NCI-H2029 treated with DMSO at 0.1 percent for 48 hours (cell line): ENCODE measurements around the gene PRPF18.

Source experiments
- DNase-seq: peaks from one replicate; lab custom pipeline; 2025; lab: John Stamatoyannopoulos, UW

Gene PRPF18

DNA sequence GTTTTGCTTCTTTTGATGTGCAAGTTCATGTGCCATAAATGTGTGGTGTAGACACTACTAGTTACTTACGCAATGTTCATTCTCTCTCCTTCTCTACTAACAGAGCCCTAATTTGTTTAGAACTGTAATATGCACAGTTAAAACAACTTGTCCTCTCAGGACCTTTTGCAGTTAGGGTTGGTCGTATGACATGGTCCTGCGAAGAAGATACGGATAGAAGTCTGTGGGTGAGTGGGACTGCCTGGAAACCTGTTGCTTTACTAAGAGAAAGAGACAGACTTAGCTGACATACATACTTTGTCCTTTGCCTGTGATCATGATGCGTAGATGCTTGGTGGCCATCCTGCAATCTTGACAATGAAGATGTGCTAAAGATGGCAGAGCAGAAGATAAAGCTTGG is 51.1 kb downstream of the PRPF18 start:
- no peak for DNase-seq

DNA sequence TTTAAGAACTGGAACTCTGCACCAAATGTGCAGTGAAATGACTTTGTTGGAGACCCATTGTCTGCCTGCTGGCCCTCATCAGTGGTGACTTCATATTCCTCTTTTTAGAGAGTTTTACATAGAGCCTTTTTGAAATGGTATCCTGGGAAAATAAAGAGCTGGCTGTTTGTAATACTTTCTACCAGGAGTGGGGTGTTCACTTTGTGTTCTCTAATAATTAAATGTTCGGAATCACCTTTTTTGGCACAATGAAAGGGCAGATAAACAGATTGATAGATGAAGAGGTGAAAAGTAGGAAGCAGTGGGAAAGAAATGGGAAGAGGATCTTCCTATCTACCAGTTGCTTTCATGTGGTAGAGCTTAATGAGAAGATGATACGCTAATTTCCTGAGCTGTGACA is 55.5 kb downstream of the PRPF18 start:
- DNase-seq, result no peak

DNA sequence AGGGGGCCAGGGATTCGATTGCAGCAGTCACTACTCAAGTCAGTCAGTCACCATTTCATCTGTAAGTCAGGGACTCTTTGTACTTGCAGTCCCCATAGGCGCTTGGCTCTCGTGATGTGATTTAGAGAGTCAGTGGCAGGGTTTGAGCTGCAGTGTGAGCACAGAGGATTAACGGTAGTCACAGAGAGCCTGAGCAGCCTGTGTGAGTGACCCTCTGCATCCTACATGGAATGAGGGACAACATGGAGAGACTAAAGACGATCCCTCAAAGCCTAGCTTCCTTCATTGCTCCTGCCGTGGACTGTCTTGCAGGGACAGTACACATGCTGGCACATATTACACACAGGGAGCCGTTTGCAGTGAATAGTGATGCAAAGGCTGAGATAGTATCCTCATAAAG is 56.3 kb downstream of the PRPF18 start:
- no peak for DNase-seq

DNA sequence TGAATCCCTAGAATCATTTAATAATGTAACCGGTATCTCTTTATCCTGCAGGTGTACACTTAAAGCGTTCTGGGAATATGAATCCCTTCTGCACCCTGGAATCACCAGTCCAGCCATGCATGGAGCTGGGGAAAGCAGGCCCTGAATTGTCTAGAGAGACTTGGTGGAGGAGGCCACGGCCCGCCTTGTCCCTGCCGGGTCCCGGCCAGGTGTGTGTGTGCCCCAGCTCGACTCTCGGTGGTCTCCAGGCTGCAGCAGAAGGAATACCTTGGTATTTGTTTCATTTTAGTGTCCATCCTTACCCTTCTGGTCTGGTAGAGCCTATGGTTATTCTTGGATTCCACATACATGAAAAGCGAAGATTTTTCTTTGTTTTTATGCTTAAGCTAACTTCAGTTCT is 58.1 kb downstream of the PRPF18 start:
- no peak for DNase-seq

DNA sequence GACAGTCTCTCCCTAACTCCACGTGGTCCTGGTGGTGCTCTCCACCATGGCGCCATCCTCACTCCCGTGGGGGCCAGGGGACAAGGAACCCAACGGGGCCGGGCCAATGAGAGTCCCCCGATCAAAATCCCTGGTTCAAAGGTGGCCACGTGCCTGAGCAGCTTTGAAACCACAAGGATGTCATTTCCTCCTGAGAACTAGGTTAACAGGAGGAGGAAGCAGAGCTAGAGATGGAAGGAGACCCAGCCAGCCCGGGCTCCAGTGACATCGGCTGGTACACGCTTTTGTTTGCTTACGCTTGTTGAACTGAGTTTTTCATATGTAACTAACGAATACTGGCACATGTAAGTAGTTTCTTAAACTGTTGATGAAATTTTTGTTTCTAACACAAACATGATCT is 61.7 kb downstream of the PRPF18 start:
- DNase-seq, result no peak

DNA sequence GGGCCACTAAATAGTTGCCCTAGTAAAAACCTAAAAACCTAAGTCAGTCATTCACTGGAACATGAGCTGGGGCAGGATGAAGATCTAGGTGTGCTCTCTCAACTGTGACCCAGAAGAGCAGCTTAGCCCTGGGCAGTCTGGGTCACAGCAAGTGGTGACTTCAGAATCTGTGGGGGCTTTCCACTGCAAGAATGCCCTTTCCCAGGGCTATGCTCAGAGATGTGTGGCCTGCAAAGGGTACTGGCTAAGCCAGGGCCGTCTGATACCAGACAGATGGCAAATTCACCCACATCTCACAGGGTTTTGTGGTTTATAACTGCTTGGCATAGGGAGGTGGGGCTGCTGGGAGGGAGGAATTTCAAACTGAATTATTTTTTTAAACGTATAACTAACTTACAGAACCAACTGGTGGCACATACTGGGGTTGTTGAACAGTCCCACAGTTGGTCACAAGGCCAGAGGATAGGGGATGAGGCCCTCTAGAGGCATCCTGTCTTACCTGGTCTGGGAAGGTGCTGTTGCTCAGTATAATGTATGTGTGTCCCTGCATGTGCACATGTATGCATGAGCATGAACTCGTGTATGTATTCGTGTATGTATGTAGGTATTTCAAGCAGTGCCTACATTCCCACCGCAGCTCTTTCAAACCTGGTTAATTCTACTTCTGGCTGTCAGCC is 63.2 kb downstream of the PRPF18 start:
- no peak for DNase-seq

DNA sequence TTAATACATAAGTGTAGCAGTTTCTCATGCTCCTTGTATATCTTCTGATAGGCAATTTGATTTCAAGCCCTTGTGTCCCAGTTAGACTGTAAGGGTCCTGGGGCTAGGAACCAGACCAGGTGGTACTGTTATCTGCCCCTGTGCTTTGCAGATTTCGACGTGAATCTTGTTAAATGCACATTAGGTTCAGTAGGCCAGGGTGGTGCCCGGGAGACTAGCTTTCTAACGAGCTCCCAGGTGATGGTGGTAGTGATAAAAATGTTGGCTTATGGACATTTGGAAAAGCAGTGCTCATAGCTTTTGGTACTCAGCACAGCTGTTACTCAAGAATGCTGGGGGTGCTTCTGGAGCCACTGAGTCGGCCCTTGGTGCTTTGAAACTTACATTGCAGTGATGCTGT is 64.2 kb downstream of the PRPF18 start:
- no peak for DNase-seq

DNA sequence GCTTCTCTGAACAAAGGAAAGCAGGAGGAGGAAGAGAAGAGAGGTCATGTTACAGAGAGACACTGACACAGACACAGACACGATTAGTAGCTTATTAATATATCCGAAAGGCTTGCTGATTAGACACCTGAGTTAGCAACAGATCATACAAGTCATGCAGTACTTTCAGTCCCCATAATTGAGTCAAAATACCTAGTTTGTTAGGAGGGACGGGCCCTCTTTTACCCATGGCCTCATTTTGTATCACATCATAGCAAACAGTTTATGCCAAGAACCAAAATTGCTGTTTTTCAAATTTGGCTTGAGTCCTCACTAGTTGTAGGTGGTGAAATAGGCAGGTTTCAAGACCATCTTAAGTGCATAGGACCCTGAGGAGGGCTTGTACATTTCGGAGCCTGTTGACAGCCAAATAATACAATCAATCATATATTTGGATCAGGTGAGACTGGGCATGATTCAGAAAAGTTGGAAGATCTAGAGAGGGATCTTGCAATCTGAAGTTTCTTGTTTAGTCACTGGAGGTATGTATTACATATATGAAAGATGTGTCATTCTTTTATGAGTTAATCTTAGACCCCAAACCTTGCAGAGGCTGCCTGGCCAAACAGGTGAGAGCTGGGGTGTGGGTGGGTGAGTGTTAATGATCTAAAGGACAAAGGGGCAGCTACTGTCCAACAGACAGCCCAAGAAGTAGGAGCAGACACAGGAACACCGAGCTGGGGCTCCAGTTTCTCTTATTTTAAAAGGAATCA is 65.4 kb downstream of the PRPF18 start:
- no peak for DNase-seq

DNA sequence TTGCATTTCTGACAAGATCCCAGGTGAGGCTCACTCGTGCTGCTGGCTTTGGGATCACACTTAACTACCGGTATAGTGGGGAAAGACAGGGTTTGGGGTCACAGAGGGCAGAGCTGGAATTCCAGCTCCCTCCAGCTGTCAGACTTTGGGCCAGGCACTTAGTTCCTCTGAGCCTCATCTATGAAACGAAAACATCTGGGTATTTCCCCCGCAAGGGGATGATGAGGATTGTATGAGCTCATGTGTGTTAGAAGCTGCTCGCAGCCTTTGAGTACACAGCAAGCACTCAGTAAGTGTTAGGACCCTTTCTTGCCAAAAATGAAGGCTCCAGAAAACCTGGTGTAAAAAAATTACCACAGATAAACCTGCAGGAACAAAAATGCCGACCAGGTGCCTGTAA is 66.1 kb downstream of the PRPF18 start:
- DNase-seq, result no peak

DNA sequence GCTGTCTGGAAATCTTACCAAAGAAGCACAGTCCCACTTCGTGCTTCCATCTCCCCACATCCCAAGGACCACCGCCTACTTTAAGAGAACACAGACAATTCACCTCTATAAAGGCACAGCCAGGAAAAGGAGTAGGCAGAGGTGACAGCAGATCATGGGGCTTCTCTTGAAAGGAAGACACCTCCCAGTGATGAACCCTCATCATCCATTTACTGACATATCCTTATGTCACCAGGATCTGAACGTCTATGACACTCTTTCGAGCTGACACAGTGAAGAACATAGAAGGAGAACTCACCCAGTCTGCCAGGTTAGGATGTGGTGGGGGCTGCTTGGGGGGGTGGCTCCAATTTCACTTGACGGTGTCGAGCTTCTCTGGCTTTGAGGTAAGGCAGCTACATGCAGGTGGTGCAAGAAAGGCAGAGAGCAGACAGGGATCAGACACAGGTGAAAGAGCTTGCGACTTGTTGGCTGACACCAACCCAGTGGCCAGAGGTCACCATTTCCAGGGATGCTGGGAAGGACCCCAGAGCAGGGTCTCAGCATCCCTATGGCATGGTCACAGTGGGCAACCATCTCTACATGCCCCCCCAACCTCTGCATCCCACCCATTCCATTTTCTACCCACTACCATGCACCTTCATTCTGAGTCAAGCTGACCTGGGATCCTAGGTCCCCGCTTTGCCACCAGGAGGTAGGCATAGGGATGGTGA is 67.5 kb downstream of the PRPF18 start:
- no peak for DNase-seq

DNA sequence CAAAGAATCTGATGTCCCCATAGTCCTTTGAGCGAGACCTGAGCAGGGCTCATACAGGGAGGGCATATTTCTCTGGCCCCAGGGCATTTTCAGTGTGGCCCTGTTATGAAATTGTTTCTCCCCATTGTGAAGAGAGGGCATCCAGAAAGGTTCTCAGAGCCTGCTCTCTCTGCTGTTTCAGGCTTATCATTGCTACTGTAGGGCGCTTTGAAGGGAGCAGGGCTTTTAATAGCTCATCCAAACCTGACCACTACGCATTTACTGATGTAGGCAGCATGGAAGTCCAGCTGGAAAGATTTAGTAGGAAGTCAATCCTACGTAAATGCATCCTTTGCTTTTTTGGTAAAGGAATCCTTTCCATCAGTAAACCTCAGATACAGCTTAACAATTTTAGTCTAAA is 68.1 kb downstream of the PRPF18 start:
- DNase-seq, result no peak

DNA sequence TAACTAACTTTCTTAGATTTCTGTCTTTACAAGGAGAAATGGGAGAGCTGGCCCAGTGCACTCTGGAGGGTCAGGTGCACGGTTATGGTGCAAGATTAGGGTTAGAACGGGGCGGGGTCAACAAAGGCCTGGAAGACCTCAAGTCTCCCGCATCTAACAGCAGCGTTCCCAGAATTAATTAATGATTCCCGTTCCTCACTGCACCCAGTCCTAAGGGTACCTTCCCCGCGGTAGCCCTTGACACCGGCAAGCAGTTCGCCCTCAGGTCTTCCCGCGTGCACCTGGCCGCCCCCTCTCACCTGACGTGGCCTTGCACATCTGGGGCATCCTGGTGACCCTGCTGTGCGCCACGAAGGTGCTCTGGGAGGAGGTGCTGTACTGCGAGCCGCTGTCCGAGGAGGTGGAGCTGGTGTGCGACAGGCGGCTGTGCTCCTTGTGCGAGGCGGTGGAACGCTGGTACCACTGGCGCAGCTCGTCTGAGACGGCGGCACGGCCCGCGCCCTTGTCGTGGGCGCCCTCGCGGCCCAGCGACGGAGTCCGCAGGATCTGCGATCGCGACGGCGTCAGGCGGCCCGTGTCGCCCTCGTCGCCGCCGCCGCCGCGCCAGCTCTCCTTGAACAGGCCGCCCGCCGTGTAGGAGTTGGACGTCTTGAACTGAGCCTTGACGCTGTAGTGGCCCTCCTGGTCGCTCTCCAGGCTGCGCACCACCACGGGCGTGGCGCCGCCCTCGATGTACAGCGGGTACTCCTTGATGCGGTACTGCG is 69.8 kb downstream of the PRPF18 start:
- no peak for DNase-seq

DNA sequence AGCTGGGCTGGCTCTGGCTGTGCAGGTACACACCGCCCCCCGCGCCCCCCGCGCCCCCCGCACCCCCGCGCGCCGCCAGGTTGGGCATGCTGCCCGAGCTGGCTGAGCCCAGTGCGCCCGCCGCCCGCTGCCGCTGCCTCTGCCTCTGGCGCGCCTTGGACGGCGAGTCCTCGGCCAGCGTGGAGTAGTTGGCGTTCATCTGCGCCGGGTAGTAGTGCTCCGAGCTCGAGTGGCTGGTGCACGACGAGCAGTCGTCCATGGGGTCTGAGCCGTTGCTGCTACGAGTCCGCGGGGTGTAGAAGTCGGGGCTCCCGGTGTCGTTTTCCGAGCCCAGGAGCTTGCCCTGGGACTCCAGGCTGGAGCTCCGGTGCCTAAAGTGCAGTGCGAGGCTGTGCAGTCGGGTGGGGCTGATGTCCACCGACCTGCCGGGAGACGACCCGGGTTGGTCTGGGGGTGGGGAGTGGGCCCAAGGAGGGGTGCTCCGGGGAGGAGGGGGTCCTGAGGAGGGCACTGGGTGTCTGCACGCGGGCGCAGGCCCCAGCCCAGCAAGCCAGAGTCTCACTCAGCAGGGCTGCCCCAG is 70.4 kb downstream of the PRPF18 start:
- DNase-seq, result no peak

DNA sequence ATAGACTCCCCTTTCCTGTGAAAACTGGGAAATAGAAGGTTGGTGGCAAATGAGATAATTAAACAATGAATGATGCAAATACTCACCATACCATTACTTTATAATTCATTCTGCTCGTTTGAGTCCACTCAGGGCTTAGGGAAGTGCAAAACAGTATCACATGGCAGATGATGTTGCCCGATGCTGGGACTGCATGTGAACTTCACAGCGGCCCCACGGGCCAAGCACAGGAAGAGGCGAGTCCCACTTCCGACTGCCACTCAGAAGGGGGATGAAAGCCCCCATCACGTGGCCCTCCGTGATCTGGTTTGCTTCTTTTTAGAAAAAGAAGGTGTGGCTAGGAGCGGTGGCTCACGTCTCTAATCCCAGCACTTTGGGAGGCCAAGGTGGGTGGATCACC is 71.5 kb downstream of the PRPF18 start:
- no peak for DNase-seq

DNA sequence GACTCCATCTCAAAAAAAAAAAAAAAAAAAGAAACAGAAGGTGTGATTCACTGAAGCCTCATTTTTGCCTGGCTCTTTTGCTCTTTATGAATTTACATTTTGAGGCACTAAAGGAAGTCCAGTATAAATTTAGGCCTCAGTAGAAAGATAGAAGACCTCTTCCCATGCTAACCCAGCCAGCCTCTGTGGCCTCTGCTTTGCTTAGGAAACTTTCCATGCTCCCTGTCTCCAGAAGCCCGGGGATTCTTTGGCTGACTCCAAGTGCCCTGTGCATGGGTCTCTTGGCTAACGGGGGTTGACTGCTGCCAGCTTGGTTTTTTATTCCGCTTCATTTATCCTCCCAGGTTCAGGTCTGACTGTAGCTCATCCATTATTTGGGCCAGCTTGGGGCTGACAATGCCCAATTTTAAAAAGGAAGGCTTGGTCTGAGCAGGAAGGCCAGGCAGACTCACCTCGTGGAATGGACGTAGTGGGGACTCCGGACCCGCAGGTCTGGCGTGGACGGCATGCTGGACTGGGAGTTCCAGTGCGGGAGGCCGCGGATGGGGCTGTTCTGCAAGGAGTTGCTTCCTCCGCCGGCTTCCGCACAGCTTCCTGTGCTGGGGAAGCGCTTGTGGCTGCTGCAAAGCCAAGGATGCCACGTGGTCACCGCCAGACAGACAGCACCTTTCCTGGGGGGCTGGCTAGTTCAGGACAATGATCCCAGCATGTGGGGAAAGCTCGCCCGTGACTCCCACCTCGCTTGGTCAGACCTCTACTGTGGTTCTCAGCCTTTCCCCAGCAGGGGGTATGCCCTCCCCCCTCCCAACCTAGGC is 72.3 kb downstream of the PRPF18 start:
- no peak for DNase-seq

DNA sequence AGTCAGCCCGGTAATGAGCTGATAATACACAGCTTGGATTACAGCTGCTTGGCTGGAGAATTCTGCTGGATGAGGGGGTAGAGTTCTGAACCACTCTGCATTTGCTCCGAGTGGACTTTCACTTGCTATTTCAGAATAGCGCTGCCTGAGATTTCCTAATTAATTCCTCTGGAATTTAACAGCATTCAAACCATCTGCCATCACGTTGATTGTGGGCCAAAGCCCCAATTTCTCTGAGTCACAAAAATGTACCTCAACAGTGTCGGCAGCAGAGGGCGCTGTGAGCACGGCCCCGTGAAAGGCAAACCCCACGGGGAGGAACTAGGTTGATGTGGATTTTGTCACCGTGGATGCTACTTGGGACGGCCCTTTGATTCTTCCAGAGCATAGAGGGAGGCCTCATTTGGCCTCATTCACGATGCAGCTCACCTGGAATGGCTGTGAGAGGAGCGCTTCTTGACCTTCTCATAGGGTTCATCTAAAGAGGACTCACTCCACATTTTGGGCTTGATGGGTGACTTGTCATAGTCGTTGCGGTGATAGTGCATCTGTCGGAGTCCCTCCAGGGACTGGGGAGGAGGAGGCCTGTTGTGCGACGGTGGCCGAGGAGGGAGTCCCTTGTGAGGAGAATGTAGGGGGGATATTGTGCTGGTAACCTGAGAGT is 73.3 kb downstream of the PRPF18 start:
- DNase-seq, result no peak

DNA sequence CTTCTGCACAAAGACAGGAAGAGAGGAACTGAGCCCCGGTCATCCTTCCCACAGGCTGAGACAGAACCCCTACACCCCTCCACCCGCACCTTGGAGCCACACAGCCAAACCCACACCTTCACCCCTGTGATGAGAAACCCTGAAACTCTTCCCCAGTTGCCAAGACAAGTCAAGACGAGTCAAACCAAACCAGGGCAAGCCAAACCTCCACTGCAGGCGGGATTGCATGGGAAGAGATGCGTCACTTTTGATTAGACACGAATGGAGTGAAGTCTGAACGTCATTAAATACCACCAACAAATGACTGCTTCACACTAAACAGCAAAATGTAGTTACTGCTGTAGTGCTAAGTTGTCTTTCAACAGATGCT is 73.8 kb downstream of the PRPF18 start:
- no peak for DNase-seq

DNA sequence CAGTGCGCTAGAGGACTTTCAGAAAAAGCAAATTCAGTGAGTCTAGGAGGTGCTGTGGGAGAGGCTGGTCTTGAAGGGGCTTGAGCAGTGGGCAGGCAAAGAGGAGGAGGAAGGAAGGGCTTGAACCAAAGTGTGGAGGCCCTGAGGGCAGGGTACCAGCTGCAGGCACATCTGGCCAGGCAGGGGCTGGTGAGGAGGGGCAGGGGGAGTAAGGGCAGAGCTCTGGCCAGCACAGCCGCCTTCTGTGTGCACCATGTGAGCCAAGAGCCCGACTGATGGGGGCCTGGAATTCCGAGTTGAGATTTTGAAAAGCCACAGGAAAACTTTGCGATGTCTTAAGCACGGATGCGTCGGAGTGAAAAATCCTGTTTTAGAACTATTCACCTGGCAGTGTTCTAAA is 74.5 kb downstream of the PRPF18 start:
- DNase-seq, result no peak

DNA sequence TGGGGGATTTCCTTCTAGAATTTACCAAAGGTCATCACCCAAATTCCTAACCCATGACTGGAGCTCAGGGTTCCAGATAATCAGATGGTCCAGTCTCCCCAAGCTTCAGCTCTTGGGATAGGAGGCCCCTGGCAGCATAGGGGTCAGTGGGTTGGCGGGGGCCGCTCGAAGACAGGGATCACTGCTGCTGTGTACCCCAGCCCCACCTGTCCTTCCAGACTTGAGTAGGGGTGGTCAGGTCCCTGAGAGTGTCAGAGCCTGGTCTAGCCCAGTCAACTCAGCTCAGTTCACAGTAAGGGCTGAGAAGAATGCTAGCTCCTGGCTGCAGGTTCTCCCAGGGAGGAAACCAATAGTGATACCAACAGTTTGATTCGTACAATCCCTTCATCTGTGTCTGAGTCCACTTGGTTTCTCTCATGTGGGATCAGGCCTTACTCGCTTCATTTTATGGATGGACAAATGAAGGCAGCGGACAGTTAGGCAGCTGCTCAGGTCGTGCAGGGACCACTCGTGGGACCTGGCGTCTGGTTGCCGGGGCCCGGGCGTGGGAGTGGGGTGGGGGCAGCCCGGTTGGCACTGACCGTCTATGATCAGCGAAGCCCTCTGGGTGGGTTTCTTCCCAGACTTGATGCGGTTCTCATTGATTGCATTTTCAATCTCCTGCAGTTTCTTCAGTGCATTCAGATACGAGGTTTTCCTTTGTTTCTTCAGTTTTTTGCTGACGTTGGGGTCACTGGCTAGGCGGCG is 78.9 kb downstream of the PRPF18 start:
- DNase-seq, result no peak

DNA sequence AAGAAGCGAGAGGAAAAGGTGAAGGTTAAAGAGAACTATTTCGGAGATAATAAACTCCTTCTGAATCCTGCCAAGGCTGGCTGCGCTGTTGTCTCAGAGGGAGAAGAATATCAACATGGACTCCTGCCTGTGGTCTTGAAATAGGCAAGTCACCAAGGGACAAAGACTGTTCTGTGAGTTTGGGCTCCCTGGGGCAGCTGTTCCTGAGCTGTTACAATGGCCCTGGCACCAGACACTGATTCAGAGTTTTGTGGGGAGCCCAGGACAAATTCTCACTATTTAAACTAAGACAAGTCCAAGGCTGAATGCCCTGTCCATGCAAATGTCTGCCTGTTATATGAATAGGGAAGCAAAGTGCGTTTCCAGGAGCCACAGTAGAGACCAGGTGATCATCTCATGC is 81.4 kb downstream of the PRPF18 start:
- no peak for DNase-seq
